ENCODE data around the gene PPP1R15B.

Gene PPP1R15B

GRCh38 chr1:204359474-204360255, 52.0 kb downstream of the PPP1R15B start, which contains the start of gene PLEKHA6:
Gene PLEKHA6 (minus strand): TSS chr1:204359929. CDS start chr1:204273727, 86,202 bp downstream.
- H3K36me3 ChIP-seq (ENCODE audit: control insufficient read depth, insufficient read depth, low read length), result no peaks in the 10 kb centered on the region
- H3K27ac ChIP-seq (ENCODE audit: low read depth, low read length), result no peak within 1 kb of the TSS
- peaks cover 20% of the 10 kb centered on the region for H3K27me3 ChIP-seq (ENCODE audit: control insufficient read depth, insufficient read depth, low read length)
- no peaks in the 10 kb centered on the region for H3K9me3 ChIP-seq (ENCODE audit: control insufficient read depth, insufficient read depth, low read length)
- H3K9ac ChIP-seq (ENCODE audit: low read depth, low read length), result no peak within 1 kb of the TSS
- H3K4me1 ChIP-seq (ENCODE audit: control insufficient read depth, insufficient read depth, low read length), result peaks cover 20% of the 10 kb centered on the region
- H3K4me3 ChIP-seq (ENCODE audit: low read depth, low read length), result 0 out of 2 replicates have a peak within 1 kb of the TSS, but pooled peaks have one; percentile 14

GRCh38 chr1:204359131-204359473, 52.5 kb downstream of the PPP1R15B start:
- 0 out of 2 replicates have a peak overlapping the region, but pooled peaks have one; percentile 14 for H3K4me3 ChIP-seq (ENCODE audit: low read depth, low read length)
- no peak overlapping the region for H3K9ac ChIP-seq (ENCODE audit: low read depth, low read length)

GRCh38 chr1:204358605-204359004, 53.0 kb downstream of the PPP1R15B start:
- Histone ChIP-seq H3K9me3 (ENCODE audit: control insufficient read depth, insufficient read depth, low read length) (no peaks in the 10 kb centered on the region), H3K4me3 (ENCODE audit: low read depth, low read length) (no peak overlapping the region), H3K4me1 (ENCODE audit: control insufficient read depth, insufficient read depth, low read length) (peaks cover 20% of the 10 kb centered on the region), H3K27me3 (ENCODE audit: control insufficient read depth, insufficient read depth, low read length) (peaks cover 15% of the 10 kb centered on the region), H3K36me3 (ENCODE audit: control insufficient read depth, insufficient read depth, low read length) (no peaks in the 10 kb centered on the region), H3K9ac (ENCODE audit: low read depth, low read length) (no peak overlapping the region), H3K27ac (ENCODE audit: low read depth, low read length) (no peak overlapping the region)

More at GRCh38 chr1:204359131-204359473, 52.5 kb downstream of the PPP1R15B start:
- peaks cover 20% of the 10 kb centered on the region for H3K4me1 ChIP-seq (ENCODE audit: control insufficient read depth, insufficient read depth, low read length)
- no peaks in the 10 kb centered on the region for H3K36me3 ChIP-seq (ENCODE audit: control insufficient read depth, insufficient read depth, low read length)
- no peak overlapping the region for H3K27ac ChIP-seq (ENCODE audit: low read depth, low read length)
- H3K9me3 ChIP-seq (ENCODE audit: control insufficient read depth, insufficient read depth, low read length), result no peaks in the 10 kb centered on the region
- H3K27me3 ChIP-seq (ENCODE audit: control insufficient read depth, insufficient read depth, low read length), result peaks cover 16% of the 10 kb centered on the region

- no peak overlapping the region for H3K27ac ChIP-seq (ENCODE audit: low read depth, low read length)
- H3K9me3 ChIP-seq (ENCODE audit: control insufficient read depth, insufficient read depth, low read length), result no peaks in the 10 kb centered on the region
- peaks cover 10% of the 10 kb centered on the region for H3K27me3 ChIP-seq (ENCODE audit: control insufficient read depth, insufficient read depth, low read length)
- no peak overlapping the region for H3K9ac ChIP-seq (ENCODE audit: low read depth, low read length)
- H3K4me1 ChIP-seq (ENCODE audit: control insufficient read depth, insufficient read depth, low read length), result peaks cover 20% of the 10 kb centered on the region
- no peak overlapping the region for H3K4me3 ChIP-seq (ENCODE audit: low read depth, low read length)
- H3K36me3 ChIP-seq (ENCODE audit: control insufficient read depth, insufficient read depth, low read length), result no peaks in the 10 kb centered on the region
These were observed 53.8 kb downstream of the PPP1R15B start for GRCh38 chr1:204357551-204358490.

- Histone ChIP-seq H3K4me1 (ENCODE audit: control insufficient read depth, insufficient read depth, low read length) (peaks cover 20% of the 10 kb centered on the region), H3K4me3 (ENCODE audit: low read depth, low read length) (no peak overlapping the region)
These were observed 54.6 kb downstream of the PPP1R15B start for GRCh38 chr1:204356997-204357396.

GRCh38 chr1:204355913-204356312, 55.7 kb downstream of the PPP1R15B start:
- Histone ChIP-seq H3K4me3 (ENCODE audit: low read depth, low read length) (no peak overlapping the region), H3K27me3 (ENCODE audit: control insufficient read depth, insufficient read depth, low read length) (no peaks in the 10 kb centered on the region), H3K27ac (ENCODE audit: low read depth, low read length) (no peak overlapping the region), H3K36me3 (ENCODE audit: control insufficient read depth, insufficient read depth, low read length) (no peaks in the 10 kb centered on the region), H3K9me3 (ENCODE audit: control insufficient read depth, insufficient read depth, low read length) (no peaks in the 10 kb centered on the region), H3K4me1 (ENCODE audit: control insufficient read depth, insufficient read depth, low read length) (peaks cover 25% of the 10 kb centered on the region), H3K9ac (ENCODE audit: low read depth, low read length) (no peak overlapping the region)

More at GRCh38 chr1:204356997-204357396, 54.6 kb downstream of the PPP1R15B start:
- Histone ChIP-seq H3K36me3 (ENCODE audit: control insufficient read depth, insufficient read depth, low read length) (no peaks in the 10 kb centered on the region), H3K27ac (ENCODE audit: low read depth, low read length) (no peak overlapping the region), H3K27me3 (ENCODE audit: control insufficient read depth, insufficient read depth, low read length) (peaks cover 1% of the 10 kb centered on the region; the same call in 1 of the 2 replicates), H3K9ac (ENCODE audit: low read depth, low read length) (no peak overlapping the region), H3K9me3 (ENCODE audit: control insufficient read depth, insufficient read depth, low read length) (no peaks in the 10 kb centered on the region)

GRCh38 chr1:204354579-204354978, 57.0 kb downstream of the PPP1R15B start:
- Histone ChIP-seq H3K4me1 (ENCODE audit: control insufficient read depth, insufficient read depth, low read length) (peaks cover 29% of the 10 kb centered on the region), H3K27me3 (ENCODE audit: control insufficient read depth, insufficient read depth, low read length) (no peaks in the 10 kb centered on the region), H3K9ac (ENCODE audit: low read depth, low read length) (no peak overlapping the region), H3K36me3 (ENCODE audit: control insufficient read depth, insufficient read depth, low read length) (no peaks in the 10 kb centered on the region), H3K9me3 (ENCODE audit: control insufficient read depth, insufficient read depth, low read length) (no peaks in the 10 kb centered on the region), H3K27ac (ENCODE audit: low read depth, low read length) (no peak overlapping the region), H3K4me3 (ENCODE audit: low read depth, low read length) (no peak overlapping the region)
